Activated CD4-positive, alpha-beta T cell treated with anti-CD3 and anti-CD28 coated beads for 4 hours (primary cell): ENCODE results near the gene TMCO5A.
"Not testable (repeated sequence)": the region's sequence is repeated elsewhere in the genome, so short reads cannot be mapped to it uniquely, and the experiment has no call there.

Experiments
- DNase-seq, 2 donors: peaks; one replicate each; pipeline ENCODE4 v3.0.0-alpha.2; 2020

Gene TMCO5A

DNA sequence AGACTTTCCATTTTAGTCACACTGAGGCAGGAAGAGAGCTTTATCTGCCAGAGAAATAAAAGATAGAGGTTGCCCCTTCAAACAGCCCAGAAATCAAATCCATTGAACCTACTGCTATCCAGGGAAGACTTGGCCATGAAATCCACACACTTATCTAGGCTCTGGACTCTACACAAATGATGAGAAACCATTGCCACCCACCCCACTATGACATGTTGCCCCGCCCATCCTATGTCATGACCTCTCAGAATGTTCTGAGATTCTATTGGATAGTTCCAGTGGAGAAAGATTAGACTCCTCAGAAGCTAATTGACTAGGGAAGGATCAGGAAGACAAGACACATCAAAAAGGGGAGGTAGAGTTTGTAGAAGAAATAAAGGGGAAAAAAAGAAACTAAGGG is at the start of gene TMCO5A:
Gene TMCO5A, plus strand, starts transcription at position 301 of the 400 bp plus-strand sequence. CDS start 1,684 bp downstream, outside the sequence.
- DNase-seq: no peak

DNA sequence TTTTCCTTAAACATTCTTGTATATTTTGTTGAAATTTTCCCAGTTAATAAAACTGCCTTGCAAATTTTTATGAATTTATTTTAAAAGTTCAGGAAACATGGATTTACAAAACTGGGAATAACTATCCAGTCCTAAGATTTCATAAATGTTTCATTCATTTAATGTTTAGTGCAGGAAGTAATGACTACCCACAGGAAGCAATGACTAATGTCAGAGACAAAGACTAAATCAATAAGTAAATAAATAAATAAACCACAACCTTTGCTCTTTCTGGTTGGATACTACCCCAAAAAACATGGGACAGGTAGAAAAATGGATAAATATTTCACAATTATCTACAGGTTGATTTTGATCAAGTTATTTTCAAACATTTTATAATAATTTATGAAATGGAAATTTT is 48.8 kb upstream of the TMCO5A start:
- DNase-seq: no peak

DNA sequence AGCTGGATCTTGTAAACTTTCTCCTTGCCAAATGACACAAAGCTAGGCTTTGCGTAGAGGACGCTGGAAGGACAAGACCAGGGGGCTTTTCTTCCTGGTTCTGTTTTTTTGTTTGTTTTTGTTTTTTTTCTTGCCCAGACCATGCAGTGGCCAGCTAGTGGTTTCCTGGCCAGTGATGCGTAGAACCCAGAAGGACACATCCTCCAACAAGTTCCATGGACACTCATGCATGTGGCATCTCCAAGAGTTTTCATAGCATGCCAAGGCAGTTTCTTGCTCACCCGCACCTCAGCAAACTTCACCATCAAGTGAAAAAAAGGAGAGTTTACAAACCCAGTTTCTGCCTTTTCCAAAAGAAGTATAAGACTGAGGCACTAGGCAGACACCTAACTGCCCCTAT is 46.1 kb upstream of the TMCO5A start:
- no peak for DNase-seq

DNA sequence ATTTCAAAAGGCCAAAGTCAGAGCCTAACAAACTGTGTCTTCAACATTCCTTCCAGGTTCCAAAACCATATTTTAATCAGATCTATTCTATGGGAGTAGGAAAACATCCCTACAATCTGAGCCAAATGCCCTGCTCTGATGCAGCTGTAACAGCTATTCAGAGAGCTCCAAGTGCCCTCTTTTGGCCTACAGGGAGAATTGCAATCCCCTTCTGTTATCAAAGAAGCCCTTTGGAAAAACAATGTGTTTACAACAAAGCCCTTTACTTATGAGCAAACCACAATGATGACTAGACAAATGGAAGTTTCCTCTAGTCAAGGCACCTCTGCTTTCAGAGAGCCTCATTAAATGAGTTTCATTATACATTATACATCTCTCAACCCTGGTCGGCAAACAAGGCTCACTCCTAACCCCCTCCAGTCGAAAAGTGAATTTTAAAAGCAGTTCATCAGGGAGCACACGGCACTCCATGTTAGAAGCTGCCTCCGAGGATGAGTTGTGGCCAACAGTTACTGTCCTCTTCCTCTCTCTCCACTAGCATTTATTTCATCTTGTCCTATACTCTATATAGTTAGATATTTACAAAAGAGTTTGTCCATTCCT is 42.6 kb upstream of the TMCO5A start:
- DNase-seq: no peak

DNA sequence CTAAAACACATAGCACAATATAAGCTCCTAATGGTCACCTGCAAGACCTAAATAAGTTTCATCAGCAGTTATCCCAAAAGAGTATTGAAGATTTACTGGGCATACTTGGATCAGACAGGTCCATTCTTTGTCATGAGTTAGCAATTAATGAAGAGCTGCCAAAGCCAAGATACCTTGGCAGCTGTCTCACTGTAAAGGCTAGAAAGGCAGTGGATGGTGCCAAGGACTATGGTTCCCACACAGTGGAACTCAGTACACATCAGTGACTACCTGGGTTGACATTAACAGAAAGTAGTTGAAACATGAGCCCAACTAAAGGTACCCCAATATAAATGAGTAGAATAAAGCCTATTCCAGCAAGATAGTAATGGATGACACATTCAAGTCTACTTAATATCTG is 41.1 kb upstream of the TMCO5A start:
- DNase-seq: no peak

DNA sequence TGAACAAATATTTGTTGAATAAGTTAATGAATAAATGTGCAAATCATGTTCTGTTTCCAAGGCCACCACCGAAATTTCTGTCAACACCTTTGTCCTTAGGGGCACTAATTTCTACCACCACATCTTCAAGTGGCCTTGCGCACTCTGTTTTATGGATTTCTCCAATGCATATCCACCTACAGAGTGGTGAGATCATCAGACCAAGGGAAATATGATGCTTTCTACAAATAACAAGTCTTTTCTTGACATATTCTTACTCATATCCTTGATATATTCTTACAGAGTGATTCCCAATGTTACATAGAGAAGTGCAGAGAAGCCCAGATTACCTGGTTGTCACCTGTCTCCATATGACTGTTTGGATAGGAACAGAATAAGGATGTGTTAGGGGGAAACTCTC is 36.1 kb upstream of the TMCO5A start:
- no peak for DNase-seq

DNA sequence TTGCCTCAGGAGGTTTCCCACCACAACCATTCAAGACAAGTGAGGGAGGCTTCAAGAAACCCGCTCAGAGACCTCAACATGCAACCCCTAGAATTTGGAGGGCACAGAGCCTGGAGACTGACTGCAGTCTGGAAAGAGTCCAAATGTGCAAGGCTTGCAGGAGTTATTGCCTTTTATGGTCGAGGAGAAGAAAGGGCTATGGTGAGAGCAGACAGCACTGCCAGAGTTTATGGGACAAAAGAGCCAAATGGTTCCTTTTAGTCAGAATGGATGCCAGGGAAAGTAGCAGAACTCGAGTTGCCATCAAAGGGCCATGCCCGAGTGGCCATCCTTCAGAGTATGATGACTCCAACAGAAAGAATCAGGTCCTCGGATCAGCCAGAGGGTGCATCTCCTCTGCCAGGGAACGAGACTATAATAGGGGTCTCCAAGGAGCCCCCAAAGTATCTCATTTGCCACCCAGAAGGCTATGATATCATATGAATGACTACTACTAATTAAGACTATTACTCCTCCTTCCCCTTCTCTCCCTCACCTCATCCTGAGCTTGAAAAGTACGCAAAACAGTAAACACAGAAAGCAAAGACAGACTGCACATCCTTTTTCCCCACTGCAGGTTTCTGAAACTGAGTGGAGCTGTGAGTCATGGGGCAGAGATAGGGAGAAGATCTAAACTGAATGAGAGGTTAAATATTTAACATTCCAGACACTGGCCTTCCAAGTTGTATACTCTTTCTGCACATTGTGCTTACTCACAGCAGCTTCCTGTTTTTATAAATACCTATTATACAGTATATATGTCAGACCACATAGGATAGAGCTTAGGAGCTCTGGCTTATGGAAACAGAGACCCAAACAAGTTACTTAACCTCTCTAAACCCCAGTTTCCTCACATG is 33.9 kb upstream of the TMCO5A start:
- DNase-seq: no peak

DNA sequence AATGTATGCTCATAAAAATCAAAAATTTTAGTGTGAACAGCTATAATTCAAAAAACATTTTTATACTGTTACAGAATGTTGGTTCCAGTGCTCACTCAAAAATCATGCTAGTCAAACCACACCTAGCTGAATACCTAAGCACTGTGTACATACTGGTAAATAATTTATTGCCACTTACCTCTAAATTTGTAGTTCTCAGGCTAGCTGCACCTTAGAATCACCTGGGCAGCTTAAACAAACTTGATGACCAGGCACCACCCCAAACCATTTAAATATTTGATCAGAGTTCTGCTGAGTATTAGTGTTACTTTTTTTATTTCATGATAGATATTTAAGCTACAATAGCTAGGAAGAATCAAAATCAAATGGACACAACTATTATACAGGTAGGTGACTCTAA is 32.3 kb upstream of the TMCO5A start:
- DNase-seq: no peak

DNA sequence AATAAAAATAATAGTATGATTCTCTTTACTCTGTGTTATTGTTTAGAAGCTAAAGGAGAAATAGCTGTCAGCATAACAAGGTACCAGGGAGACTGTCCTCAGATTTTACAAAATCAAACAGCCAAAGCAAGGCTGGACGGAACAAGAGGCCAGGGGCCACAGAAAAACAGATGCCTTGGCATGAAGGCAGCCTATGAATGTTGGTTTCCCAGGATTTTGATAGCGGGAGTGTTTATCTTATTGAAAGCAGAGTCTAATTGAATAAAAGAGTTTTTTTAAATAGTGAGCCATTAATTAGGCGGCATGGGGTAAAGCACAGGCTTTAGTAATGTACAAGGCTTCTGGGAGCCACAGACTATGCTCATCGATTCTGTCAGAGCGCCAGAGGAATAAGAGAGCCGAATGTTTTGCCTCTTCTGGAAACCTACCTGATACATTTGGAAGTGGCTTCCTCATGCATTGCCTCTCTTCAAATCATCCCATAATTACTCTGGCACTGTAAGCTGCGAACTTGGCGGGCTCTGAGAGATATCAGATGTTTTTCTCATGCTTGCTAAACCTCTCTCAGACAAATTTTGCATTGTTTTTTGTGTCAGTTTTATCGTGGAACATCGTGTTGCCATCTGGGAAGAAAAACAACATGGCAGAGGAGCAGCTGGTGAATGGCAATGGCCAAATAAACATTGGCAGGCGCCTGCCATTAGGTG is 30.4 kb upstream of the TMCO5A start:
- DNase-seq: no peak

DNA sequence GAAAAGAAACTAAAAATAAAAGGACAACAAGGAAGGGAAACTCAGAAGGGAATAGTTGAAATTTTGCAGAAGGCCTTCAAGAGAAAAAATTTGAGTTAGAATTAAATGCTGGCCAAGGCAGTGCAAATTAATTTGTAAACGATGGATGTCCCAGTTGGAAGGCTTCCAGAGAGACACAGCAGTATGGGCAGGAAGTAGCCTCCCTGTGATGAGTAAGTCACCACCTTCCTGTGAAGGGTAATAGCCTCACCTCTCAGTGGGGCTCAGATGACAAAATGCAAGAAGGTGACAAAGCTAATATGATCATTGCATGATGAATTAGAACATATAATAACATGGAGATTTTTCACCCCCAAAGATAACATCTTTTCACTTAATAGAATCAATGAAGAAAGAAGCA is 27.3 kb upstream of the TMCO5A start:
- DNase-seq: no peak

DNA sequence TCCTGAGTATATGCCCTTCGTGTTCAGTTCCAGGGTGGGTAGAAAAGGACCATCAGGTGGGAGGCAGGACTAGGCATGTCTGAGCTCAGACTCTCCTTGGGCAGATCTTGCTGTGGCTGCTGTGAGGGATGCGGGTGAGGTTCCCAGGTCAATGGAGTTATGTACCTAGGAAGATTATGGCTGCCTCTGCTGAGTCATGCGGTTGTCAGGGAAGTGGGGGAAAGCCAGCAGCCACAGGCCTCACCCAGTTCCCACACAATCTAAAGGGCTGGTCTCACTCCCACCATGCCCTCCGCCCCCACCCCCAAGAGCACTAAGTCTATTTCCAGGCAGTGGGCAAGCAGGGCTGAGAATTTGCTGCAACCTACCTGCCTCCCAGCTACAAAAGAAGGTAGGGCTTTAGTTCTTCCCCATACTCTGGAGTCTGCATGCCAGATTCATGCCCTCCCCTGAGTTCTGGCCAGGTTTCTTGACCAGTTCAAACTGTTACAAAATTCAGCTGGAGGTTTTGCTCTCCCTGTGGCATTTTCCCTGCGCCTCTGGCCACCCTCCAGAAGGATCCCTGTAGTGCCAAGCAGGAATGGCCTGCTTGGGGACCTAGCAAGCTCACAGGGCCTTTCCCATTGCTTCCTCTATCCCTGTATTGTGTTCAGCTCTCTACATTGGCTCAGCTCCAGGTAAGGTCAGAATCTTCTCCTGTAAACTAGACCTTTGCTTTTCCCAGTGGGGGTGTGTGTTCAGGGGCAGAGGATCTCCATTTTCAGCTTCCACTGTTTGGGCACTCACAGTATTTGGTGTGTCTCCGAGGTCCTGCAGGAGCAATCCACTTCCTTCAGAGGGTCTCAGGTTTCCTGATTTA is 12.7 kb upstream of the TMCO5A start:
- DNase-seq: no peak

DNA sequence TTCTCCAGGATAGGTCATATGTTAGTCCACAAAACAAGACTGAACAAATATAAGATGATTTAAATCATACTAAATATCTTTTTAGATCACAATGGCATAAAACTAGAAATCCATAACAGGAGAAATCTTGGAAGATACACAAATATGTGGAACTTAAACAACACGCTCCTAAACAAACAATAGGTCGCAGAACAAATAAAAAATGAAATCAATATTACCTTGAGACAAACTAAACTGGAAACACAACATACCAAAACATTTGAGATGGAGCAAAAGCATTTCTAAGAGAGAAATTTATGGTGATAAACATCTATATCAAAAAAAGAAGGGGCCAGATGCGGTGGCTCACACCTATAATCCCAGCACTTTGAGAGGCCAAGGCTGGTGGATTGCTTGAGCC is 8.3 kb upstream of the TMCO5A start:
- DNase-seq: no peak

DNA sequence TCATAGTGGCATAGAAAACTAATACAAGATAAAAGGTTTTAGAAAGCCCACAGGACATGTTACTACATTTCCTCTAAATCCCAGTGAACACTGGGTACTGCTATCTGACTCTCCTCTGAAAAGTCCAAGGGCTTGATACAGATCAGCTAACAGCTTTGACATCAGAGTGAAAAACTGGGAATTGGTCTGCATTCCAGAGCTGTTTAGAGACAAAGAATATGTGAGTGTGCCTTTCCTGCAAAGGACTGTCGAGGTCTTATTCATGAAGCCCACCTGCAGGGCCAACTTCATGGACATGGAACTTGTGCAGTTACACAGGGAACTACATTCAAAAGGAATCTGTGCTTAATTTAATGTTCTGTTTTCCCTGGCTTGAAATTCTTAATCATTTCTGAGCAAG is 5.2 kb upstream of the TMCO5A start:
- DNase-seq: no peak

DNA sequence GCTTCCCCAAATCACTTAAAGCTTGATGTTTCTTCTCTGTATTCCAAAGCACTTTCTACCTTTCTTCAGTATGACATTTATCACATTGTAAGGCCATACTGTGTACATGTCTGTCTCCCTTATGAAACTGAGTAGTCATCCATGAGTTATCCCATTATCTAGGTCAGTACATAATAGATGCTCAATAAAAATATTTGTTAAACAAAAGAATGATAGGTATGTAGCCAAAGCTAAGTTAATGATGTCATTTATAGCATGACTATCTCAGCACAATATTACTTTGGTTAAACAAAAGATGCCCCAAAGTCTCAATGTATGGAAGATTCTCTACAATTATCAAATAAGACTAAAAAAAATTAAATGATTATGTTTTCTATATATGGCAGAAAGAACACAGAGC is 3.1 kb upstream of the TMCO5A start:
- no peak for DNase-seq

DNA sequence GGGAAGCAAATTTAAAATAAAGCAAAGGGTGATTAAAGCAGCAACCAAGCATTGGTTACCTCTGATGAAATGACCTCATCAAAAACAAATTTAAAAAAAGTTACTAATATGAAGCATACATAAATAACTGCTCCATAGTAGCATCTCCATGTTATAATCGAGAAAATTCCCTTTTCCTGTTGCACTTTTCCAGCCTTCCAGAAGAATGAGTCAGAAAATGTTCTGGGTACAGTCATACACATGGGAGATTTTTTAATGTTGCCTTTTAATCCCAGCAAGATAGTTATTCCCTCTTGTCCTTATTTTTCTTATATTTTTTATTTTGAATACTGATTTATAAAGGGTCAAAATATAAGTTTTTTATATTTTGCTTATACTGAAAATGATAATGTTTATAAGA is 2.6 kb upstream of the TMCO5A start:
- no peak for DNase-seq

DNA sequence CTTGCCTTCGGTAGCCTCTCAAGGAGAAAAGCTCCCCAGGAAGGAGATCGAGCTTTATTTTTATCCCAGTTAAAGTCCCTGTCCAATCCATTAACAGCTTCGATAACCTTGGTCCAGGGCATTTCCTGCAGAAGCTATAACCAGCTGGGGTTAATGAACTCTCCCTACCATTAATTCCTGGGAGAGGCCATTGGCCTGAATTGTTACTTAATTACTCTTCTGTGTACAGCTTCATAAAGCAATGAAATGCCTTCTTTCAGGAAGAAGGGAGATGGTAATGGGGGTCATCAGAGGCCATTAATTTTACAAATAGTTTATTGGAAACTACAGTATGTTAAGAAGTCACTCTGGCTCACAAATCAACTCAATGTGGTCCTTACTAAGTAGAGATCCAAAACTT is 1.9 kb upstream of the TMCO5A start:
- no peak for DNase-seq

DNA sequence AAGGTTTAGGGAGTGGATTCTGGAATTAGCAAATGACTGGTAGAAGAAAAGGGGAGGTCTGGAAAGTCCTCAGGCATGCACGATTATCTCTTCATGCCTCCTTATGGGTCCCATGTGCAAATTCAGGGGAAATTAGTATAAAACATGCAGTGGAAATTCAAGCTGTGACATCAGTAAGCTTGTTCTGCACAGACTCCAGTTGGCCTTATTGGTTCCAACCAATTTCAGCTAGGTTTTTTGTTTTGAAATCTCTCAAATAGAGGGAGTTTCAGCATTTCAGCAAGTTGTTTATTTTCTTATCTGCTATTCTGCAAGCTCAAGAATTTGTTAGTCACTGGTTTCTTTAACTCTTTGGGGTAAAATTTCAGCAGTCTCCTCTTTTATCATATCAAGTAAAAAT is 774 bp upstream of the TMCO5A start:
- DNase-seq: no peak

DNA sequence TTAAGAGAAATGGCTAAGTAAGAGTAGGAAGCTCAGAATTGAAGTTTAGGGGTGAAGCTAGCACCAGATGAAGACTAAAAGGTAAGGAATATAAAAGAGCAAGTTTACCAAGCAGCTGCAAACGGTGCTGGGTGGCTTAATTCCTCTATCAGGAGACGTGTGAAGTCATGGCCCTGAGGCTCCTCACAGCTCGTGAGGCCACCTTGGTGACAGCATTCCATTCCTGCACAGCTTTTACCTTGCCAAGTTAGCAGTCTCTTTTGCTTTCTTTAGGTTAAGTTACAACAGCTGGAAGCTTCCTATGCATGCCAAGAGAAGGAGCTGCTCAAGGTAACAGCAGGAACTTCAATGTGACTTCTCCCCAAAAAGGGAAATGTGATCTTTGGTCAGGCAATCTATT is 6.4 kb downstream of the TMCO5A start:
- no peak for DNase-seq

DNA sequence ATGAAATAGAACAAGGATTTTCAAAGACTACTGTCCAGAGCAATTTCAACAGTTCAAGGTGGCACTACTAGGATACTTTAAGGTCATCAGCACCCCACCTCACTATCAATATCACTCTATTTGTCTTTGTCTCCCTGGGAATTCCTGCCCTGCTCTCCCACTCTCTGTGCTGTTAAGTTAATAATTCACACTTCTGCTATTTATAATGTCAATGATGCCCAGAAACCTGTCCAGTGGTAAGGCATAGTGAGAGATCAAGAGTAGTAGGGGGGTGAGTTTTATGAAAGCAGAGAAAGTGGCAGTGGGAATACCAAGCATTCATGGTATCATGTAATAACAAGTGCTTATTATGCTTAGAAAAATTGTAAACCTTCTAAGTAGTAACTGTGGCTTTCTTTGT is 7.3 kb downstream of the TMCO5A start:
- no peak for DNase-seq

DNA sequence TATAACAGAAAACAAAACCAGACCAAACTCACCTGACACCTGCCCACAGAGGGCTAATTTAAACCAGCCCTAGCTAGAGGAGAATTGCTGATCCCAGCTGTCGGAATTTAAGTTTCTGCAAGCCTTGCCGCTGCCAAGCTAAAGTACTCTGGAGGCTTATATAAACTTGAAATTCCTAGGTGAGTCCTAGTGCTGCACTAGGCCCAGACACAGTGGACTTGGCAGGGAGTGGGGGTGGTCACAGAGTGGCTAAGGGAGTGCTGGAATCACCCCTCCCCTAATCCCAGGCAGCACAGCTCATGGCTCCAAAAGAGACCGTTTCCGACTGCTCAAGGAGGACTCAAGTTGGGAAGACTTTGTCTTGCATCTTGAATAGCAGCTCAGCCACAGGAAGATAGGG is 17.6 kb downstream of the TMCO5A start:
- no peak for DNase-seq

DNA sequence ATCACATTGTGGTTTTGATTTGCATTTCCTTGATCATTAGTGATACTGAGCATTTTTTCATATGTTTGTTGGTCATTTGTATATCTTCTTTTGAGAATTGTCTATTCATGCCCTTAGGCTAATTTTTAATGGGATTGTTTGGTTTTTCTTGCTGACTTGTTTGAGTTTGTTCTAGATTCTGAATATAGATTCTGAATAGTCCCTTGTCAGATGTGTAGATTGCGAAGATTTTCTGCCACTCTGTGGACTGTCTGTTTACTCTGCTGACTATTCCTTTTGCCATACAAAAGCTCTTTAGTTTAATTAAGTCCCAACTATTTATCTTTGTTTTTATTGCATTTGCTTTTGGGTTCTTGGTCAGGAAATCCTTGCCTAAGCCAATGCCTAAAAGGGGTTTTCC is 26.3 kb downstream of the TMCO5A start:
- not testable (repeated sequence) for DNase-seq

DNA sequence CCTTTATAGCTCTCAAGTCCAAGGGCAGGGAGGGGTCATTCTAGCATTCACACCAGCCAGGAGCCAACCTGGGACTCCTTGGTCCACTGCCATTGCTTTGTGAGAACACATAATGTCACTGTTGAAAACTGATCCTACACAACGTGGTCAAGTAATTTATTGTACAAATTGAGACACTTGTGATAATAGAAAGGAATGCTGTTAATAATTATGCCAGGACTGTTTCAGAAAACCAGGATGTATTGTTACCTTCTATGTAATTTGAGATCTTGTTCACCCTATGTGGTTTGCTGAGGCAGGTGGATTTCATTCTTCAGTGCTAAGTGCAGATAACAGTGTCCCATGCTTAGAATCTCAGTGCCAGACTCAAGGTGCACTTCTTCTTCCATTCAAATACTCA is 33.3 kb downstream of the TMCO5A start:
- no peak for DNase-seq

DNA sequence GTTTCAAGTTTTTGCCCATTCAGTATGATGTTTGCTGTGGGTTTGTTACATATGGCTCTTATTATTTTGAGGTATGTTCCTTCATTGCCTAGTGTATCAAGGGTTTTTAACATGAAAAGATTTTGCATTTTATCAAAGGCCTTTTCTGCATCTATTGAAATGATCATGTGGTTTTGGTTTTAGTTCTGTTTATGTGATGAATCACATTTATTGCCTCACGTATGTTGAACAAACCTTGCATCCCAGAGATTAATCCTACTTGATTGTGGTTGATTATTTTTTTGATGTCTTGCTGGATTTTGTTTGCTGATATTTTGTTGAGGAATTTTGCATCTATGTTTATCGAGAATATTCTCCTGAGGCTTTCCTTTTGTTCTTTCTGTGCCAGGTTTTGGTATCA is 39.4 kb downstream of the TMCO5A start:
- no peak for DNase-seq
